CD4-positive, alpha-beta T cell treated with Interferon alpha-2 for 1 hour (primary cell): Measurements from ENCODE around the gene KDM2B.

Experiments used
- DNase-seq, 2 donors: peaks; one replicate each; pipeline ENCODE4 v3.0.0-alpha.2; 2020 to 2022

The KDM2B gene

GRCh38 chr12:121455766-121456420, 124.9 kb downstream of the KDM2B start:
- no peak for DNase-seq

GRCh38 chr12:121454921-121455320, 125.9 kb downstream of the KDM2B start:
- DNase-seq: no peak

- no peak for DNase-seq
These were observed 127.2 kb downstream of the KDM2B start for GRCh38 chr12:121453629-121454028.

- DNase-seq: no peak
These were observed 127.8 kb downstream of the KDM2B start for GRCh38 chr12:121452985-121453360.

GRCh38 chr12:121452340-121452984, 128.4 kb downstream of the KDM2B start:
- DNase-seq: no peak

GRCh38 chr12:121451961-121452339, 128.9 kb downstream of the KDM2B start:
- no peak for DNase-seq

GRCh38 chr12:121448771-121449315, 132.0 kb downstream of the KDM2B start:
- no peak for DNase-seq

- no peak for DNase-seq
These were observed 134.1 kb downstream of the KDM2B start for GRCh38 chr12:121446750-121447149.

- no peak for DNase-seq
These were observed 136.0 kb downstream of the KDM2B start for GRCh38 chr12:121444842-121445202.

GRCh38 chr12:121443911-121444841, 136.6 kb downstream of the KDM2B start:
- no peak for DNase-seq

GRCh38 chr12:121443193-121443870, 137.5 kb downstream of the KDM2B start:
- peak; percentile 59 to 68 for DNase-seq

GRCh38 chr12:121442028-121442948, 138.5 kb downstream of the KDM2B start:
- DNase-seq: no peak

GRCh38 chr12:121441555-121441954, 139.3 kb downstream of the KDM2B start:
- no peak for DNase-seq

- no peak for DNase-seq
These were observed 140.1 kb downstream of the KDM2B start for GRCh38 chr12:121440768-121441167.

- no peak for DNase-seq
These were observed 141.1 kb downstream of the KDM2B start for GRCh38 chr12:121439715-121440114.

GRCh38 chr12:121438905-121439304, 141.9 kb downstream of the KDM2B start:
- no peak for DNase-seq

GRCh38 chr12:121436706-121437105, 144.1 kb downstream of the KDM2B start:
- no peak for DNase-seq

- no peak for DNase-seq
These were observed 147.9 kb downstream of the KDM2B start for GRCh38 chr12:121432740-121433480.

- no peak for DNase-seq
These were observed 149.9 kb downstream of the KDM2B start for GRCh38 chr12:121430833-121431415.

GRCh38 chr12:121428883-121429282, 151.9 kb downstream of the KDM2B start:
- DNase-seq: no peak
